HG03060 (cell line): Measurements from ENCODE around the gene OGG1.
A peak's percentile ranks its signal among the peaks of the same experiment; 100 is the strongest.

ENCODE experiments used
- ATAC-seq: cut with Tn5 transposase; IDR thresholded peaks from one replicate; pipeline ENCODE4 v1.9.1; 2021; ENCODE audit warnings: low read depth, moderate number of reproducible peaks; ENCODE audit not compliant: unreplicated experiment

The OGG1 gene

DNA sequence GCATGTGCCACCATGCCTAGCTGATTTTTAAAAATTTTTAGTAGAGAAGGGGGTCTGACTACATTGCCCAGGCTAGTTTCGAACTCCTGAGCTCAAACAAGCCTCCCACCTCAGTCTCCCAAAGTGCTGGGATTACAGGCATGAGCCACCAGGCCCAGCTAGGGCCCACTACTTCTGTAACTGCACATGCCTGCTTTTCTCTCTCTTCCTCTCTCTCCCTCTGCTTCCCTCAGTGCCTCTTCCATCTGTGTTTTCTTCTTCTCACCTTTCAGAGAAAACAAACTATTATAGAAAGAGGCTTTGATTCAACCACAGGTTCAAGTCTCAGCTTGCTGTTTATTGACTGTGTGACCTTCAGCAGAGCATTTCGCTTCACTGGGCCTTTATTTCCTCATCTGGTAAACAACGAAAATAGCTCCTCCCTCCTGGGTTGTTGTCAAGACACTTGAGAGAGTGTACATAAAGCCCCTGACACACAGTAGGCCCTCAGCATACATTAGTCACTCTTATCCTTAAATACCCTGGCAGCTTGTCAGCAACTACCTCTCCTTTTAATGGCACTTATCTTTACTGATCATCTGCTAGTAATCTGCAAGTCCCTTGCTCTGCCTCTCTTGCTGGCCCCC, 32.3 kb downstream of the OGG1 start:
- no peak for ATAC-seq

DNA sequence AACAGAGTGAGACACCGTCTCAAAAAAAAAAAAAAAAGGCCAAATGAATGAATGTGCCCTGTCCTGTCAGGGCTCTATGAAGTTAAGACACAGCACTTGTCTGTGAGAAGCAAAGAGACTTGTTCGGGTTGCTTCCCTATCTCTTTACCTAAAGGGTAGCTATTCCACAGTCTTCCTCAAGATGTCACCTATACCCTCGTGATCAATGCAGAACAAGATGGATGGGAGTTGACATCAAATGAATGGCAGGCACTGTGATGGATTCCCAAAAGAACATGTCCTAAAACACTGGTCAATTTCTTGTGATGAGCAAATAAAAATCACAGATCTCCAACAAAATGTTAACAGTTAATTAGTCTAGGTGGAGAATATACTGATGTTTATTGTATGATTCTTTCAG, 33.0 kb downstream of the OGG1 start:
- ATAC-seq, result no peak

DNA sequence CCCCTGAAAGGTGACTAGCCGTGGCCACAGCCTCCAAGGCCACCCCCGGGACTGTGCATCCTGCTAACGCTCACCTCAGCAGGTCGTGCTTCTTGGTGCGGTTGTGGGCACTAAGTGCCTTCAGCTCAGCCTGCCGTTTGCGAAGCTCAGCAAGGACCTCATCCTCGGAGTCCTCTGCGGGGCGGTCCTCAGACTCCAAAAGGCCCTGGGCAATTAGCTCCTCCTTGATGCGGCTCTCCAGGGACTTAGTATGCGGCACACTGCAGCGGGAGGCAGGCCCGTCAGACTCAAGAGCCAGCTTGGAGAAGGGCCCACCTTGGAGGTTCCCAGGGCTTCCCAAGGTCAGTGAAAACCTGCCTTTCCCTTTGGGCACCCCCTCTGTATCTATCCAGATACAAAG, 34.2 kb downstream of the OGG1 start:
- ATAC-seq, result no peak

DNA sequence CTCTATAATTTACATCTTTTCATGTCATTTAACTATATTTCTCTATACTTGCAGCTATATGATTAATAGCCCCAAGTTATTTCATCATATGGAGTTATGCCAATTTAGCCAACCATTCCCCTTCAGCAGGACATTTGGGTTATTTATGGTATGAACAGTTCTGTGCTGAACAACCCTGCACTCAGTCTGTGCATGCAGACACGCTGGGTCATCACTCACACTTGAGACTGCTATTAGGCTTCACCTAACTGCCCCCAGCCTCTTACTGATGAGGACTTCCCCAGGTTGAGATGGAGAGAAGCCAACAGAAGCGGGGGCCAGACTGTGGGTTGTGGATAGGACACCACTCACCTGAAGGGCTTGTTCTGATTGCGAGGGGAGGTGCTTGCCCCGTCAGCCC, 35.2 kb downstream of the OGG1 start:
- no peak for ATAC-seq

DNA sequence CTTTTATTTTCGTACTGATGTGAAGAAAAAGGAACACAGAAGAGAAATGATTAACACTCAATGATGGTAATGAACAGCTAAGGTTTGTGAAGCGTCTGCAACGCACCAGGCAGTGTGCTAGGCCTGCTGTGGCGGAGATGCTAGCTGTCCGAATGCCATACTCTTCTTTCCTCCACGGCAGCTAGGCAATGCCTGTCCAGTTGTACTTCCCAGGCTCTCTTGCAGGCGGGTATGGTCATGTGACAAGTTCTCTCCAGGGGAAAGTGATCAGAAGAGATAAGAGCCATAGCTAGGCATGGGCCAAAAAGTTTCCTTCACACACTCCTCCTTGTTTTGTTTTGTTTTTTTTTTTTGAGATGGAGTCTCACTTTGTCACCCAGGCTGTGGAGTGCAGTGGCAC, 35.9 kb downstream of the OGG1 start:
- no peak for ATAC-seq

DNA sequence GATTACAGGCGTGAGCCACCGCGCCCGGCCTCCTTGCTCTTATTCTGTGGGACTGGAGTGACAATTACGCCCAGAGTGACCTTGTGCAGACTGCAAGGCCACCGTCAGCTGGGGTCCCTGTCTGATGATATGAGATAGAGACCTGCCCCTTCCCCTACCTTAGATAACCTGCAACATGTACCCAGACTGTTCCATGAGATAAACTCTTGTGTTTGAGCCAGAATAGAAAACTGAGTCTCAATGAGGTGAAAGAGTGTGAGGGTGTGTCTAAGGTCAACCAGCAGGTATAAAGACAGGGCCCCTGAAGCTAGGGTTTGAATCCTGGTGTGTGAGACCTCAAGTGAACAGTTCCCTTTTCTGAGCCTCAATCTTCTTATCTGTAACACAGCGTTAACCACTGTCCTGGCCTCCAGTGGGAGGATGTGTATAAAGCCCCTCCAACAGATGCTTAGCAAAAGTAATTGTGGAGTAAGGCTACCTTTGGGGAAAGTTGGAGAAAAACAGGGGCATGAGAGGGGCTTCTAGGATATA, 36.5 kb downstream of the OGG1 start:
- no peak for ATAC-seq

DNA sequence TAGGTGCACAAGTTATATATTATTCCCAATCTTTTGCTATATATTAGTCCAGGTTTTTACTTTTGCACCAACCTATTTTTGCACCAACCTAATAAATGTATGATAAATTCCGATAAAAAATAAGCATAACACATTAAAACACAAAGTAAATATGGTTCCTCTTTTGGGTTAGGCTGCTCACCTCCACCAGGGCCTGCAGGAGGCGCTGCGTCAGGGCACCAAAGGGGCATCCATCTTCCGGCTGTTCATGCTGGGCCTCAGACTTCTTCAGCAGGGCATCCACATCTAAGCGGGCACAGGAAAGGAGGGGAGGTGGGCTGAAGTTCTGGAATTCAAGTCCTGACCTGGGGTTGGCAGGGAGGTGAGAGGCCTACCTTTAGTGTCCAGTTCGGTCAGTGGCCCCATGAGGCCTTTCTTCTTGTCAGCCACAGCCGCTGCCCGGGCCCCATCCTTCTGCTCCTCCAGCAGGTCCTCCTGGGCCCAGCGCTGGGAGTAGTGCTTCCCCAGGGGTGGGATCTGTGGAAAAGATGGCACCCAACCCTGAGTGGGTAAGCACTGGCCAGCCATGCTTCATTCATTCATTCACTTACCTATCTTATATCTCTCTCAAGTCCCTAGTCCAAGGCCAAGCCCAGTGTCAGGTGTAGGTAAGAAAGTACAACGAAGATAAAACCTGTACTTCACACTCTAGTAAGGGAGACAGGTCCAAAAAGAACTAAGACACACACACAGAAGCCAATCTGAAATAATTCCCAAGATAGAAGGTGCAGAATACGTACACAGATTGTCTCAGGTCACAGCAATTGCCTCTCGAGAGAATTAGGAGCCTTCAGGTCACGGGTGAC, 37.3 kb downstream of the OGG1 start:
- ATAC-seq, result no peak

DNA sequence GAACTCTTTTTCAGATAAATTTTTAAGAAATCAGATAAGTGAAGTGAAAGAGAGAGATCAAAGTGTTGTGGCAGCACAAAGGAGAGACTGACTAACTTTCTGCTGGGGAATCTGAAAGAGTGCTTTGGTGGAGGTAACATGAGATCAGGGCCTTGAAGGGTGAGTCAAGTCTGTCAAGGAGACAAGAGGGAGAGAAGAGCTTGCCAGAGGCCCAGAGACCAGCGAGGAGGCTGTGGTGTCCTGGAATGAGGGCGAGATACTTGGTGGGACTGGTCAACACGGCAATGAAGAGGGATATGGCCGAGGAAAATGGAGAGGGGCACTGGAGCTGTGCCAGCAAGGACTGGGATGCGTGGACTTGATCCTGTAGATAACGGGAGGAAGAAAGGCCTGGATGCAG, 38.0 kb downstream of the OGG1 start:
- ATAC-seq, result no peak

DNA sequence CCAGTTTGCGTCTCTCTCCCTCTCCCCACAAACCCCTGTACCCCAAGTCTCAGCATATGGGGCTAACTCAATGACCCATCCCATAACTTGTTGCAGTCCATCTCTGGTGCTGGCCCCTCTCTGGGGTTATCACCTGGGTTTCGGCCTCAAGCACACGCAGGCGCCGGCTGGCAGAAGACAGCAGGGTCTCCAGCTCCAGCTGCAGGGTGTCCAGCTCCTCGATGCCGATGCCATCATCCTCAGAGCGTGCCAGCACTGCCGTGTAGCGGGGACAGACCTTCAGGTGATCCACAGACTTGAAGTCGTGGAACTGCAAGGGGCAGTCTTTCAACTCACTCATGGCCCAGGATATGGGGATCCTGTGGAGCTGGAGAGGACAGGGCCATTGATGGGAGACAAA, 41.4 kb downstream of the OGG1 start:
- ATAC-seq, result no peak

DNA sequence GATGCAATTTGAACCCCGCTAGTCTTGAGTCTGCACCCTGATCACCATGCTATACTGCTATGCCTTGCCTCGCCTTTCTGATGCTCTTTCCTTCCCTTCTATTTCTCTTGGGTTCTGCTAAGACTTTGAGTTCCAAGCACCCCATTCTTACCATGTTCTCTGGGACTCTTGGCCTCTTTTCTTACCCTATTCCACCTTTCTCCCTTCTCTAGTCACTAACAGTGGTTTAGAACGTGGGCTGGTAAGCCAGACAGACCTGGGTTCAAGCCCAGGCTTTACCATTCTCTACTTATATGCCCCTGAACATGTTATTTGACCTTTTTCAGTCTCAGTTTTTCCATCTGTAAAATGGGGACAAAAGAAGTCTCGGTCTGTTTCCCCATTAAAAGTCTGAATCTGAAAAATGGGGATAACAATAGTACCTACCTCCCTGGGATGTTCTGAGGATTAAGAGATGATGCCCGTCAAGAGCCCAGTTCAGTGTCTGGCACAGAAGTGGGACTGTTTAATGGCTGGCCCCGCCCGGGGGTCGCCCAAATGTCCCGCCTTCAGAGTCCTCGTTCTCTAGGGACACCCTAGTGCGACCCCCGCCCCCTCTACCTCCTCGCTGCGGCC, 42.1 kb downstream of the OGG1 start:
- ATAC-seq, result no peak

DNA sequence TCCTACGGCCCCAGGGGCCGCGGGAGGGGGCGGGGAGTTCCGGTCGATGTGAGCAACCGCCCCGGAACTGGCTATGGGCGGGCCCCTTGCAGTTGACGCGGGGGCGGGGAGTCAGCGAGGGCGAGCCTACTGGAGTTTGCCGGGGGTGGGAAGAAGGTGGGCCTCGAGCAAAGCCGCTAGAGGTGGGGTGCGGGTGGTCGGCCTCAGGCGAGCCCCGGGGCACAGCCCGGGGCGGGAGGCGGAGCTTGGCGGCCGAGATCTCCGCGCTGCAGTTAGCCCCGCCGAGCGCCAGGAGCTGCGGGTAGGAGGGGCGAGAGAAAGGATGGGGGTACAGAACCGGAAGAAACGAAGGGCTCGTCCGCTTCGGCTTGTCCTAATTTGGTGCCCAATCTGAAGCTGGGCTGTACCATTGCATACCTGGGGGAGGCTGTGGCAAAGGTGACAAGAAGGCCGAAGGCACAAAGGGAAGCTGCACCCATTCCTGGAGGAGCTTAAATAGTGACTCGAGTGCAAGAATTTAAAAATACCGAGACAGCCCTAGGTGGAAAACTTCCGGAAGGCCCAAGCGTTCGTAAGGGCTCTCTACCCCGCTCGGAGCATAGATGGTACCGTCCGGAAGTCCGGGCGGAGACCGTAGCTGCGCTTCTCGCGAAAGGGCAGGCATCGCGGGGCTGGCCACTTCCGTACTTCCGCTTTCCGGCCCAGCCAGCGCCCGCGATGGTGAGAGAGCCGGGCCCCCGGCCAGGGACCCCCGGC, 42.8 kb downstream of the OGG1 start, which contains the start of the genes ARPC4 and TADA3:
Gene ARPC4, plus strand, starts transcription at position 678 of the 756 bp plus-strand sequence. Its CDS starts 40 bp downstream, at position 718.
Gene TADA3, minus strand, starts transcription at position 69 of the 756 bp plus-strand sequence. CDS start 1,007 bp downstream, outside the sequence.
- peak; percentile 84 for ATAC-seq

DNA sequence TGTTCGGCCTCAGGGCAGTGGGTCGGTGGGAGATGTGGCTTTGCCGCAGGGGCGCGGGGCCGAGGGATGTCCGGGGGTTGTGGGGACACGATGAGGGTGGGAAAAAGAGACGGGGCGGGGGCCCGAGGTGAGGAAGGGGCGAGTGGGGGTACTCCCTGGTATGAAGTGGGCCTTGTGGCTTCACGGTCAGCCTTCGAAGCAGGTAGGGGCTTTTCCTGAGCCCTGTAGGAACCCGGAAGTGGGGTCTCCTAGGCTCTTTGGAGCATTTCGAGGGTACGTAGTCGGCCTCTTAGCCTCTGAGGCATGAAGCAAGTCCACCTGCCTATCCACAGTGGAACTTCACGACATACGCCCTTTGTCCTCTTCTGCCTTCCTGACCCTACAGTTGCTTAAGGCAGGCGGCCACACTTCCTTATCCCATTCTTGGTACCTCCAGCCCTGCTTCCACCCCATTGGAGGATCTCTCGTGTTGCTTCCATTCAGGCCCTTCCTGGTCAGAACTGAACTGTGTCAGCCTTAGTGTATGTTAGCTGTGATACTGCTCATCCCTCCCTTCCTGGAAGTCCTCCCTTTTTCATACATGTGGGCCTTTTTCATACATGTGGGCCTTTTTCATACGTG, 43.5 kb downstream of the OGG1 start:
- ATAC-seq, result no peak

DNA sequence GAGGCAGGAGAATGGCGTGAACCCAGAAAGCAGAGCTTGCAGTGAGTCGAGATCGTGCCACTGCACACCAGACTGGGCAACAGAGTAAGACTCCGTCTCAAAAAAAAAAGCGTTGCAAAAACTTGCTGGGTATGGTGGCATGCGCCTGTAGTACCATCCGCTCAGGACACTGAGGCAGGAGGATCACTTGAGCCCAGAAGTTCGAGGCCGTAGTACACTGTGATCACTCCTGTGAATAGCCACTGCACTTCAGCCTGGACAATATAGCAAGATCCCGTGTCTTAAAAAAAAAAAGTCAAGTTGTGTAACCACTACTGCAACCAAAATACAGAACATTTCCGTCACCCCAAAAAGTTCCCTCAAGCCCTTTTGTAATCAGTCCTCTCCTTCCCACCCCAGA, 44.6 kb downstream of the OGG1 start:
- ATAC-seq, result no peak

DNA sequence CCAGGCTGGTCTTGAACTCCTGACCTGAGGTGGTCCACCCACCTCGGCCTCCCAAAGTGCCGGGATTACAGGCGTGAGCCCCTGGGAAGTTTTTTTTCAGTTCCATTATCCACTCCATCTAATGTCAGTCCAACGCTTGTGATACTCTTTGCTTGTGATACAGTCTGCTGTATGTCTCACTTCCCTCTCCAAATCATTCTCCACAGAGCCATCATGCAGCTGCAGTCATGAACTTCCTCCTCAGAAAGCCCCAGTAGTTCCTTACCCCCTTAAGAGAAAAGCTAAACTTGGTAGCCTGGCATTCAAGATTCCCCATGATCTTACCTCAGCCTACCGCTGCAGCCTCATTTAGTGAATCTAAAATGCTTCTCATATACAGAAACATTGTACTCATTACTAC, 45.5 kb downstream of the OGG1 start:
- no peak for ATAC-seq

DNA sequence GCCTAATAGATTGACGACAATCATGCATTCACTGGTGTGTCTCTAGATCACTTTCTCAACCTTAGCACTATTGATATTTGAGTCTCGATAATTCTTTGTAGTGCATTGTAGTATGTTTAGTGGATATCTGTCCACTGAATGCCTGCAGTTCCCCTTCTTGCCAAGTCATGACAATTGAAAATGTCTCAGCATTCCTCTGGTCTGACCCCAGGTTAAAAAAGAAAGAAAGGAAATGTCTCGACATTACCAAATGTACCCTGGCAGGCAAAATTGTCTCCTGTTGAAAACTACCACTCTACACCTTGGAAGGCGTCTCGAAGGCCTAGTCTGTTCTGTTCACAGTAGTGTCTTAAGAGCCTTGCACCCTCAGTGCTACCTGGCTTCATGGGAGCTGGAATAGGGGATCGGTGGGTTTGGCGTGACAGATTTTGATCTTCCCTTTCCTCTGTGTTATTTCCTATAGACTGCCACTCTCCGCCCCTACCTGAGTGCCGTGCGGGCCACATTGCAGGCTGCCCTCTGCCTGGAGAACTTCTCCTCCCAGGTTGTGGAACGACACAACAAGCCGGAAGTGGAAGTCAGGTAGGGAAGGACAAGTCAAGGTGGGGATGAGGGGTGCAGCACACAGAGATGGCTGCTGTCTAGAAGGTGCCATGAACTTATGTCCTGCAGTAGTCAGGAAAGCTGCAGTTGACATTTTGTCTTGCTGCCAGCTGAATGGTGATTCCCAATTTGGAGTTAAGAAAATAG, 47.6 kb downstream of the OGG1 start:
- ATAC-seq, result no peak

DNA sequence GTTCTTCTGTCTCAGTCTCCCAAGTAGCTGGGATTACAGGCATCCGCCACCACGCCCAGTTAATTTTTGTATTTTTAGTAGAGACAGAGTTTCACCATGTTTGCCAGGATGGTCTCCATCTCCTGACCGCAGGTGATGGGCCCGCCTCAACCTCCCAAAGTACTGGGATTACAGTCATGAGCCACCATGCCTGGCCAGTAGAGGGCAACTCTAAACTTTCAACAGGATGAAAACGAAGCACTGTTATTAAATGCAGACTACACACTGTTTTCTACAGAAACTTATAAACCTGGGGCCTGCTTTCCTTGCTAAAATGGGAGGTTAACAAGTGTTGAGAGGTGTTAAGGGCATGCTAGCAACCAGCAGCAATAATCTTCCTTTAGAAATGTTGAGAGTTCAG, 50.8 kb downstream of the OGG1 start:
- ATAC-seq, result no peak

DNA sequence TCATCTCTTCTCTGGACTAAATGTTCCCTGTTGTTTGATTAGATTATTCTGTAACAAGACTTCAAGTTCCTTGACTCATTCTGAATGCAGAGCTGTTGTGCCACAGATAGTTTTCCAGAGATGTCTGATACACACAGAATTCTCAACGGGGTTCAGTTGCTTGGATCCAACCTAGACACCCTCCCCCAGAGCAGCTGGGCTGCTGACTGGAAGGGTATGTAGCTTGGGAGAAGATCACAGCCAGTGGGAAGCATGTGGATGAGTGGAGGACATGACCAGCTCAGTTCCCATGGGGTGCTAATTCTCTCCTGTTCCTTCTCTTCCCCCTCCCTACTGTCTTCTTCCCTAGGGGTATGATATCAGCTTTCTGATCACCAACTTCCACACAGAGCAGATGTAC, 53.7 kb downstream of the OGG1 start:
- no peak for ATAC-seq

DNA sequence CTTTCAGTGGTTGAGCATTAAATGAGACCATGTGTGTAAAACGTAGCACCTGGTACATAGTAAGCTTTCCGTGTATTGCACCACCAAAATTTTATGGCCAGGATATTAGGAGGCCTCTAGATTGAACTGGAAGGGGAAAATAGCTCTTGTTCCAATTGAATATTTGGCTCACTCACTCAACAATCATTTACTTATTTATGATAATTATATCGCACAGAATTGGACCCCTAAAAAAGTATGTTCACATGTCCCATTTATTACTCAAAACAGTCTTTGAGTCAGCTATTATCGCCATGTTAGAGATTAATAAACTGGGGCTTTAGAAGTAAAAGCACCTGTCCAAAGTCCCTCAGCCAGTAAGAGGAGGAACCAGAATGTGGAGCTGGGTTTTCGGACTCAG, 55.2 kb downstream of the OGG1 start:
- ATAC-seq, result no peak

DNA sequence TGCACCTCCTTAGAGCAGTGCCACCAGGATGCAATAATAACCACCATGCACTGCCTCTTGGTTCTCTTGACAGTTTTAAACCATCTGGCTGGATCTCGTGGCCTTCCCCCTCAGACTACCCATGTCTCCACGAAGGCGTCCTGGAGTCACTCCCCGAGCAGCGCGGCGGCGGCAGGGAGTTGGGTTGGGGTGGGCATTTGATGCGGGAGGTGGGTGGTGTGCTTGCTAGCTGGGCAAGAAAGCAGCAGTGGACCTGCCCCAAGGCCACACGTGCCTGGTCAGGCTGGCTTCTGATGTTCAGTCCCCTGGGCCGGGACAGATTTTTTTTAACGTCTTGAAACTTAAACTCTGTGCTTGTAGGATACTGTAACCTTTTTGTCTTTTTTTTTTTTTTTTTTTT, 56.4 kb downstream of the OGG1 start:
- ATAC-seq, result no peak
